GM19455 (cell line): ENCODE data around the gene NDST3.

Source experiments
- ATAC-seq: cut with Tn5 transposase; IDR thresholded peaks from one replicate; pipeline ENCODE4 v1.9.1; 2021; ENCODE audit not compliant: unreplicated experiment

NDST3 gene

GRCh38 chr4:118034053-118034785 lies at the start of gene NDST3:
TSS of gene NDST3 (plus strand) at chr4:118034486. CDS start at chr4:118053911, 19,425 bp downstream.
- no peak for ATAC-seq

- ATAC-seq: no peak
Measured at GRCh38 chr4:117986321-117986720, 48.0 kb upstream of the NDST3 start.

GRCh38 chr4:117987464-117987863 lies 46.8 kb upstream of the NDST3 start:
- no peak for ATAC-seq

GRCh38 chr4:117996891-117997290 lies 37.4 kb upstream of the NDST3 start:
- ATAC-seq: no peak

GRCh38 chr4:118004088-118004487 lies 30.2 kb upstream of the NDST3 start:
- no peak for ATAC-seq

- ATAC-seq: no peak
Measured at GRCh38 chr4:118005883-118006282, 28.4 kb upstream of the NDST3 start.

- no peak for ATAC-seq
Measured at GRCh38 chr4:118012142-118012541, 22.1 kb upstream of the NDST3 start.

- ATAC-seq: no peak
Measured at GRCh38 chr4:118014831-118015230, 19.5 kb upstream of the NDST3 start.

- no peak for ATAC-seq
Measured at GRCh38 chr4:118018381-118019145, 15.7 kb upstream of the NDST3 start.

- no peak for ATAC-seq
Measured at GRCh38 chr4:118026806-118027205, 7.5 kb upstream of the NDST3 start.

GRCh38 chr4:118029224-118029623 lies 5.1 kb upstream of the NDST3 start:
- ATAC-seq: no peak

GRCh38 chr4:118032691-118033090 lies 1.6 kb upstream of the NDST3 start:
- ATAC-seq: no peak

GRCh38 chr4:118033148-118034052 lies 886 bp upstream of the NDST3 start:
- ATAC-seq: no peak

GRCh38 chr4:118035309-118035708 lies 1.0 kb downstream of the NDST3 start:
- no peak for ATAC-seq

GRCh38 chr4:118036336-118036735 lies 2.0 kb downstream of the NDST3 start:
- no peak for ATAC-seq

GRCh38 chr4:118037955-118038354 lies 3.7 kb downstream of the NDST3 start:
- ATAC-seq: no peak

GRCh38 chr4:118046323-118046722 lies 12.0 kb downstream of the NDST3 start:
- ATAC-seq: no peak

- ATAC-seq: no peak
Measured at GRCh38 chr4:118047043-118047442, 12.8 kb downstream of the NDST3 start.

GRCh38 chr4:118058955-118059354 lies 24.7 kb downstream of the NDST3 start:
- ATAC-seq: no peak

- no peak for ATAC-seq
Measured at GRCh38 chr4:118059397-118059796, 25.1 kb downstream of the NDST3 start.
